HepG2 (cell line): ENCODE measurements around the gene TMCC1. TPM values are rescaled to one million over a fixed set of nuclear protein-coding genes. Genes with fewer than 3 reads are reported as not detected.
A peak's percentile ranks its signal among the peaks of the same experiment; 100 is the strongest.

ENCODE experiments used
- AKNA ChIP-seq: sonication (generic); formaldehyde crosslinking; IDR thresholded peaks from 2 replicates; pipeline ENCODE4 v1.4.0; 2020; ENCODE audit warnings: missing genetic modification reagents, borderline replicate concordance
- ARNTL ChIP-seq: sonication (generic); formaldehyde crosslinking; IDR thresholded peaks from 2 replicates; pipeline ENCODE4 v1.4.0; 2020; ENCODE audit warnings: mild to moderate bottlenecking, missing genetic modification reagents
- HCFC1 ChIP-seq: fragments of 150-350 bp; IDR thresholded peaks from 2 replicates; pipeline ENCODE4 v1.6.1; 2014; ENCODE audit warnings: low read depth, low read length
- HMGXB3 ChIP-seq: sonication (generic); formaldehyde crosslinking; IDR thresholded peaks from 2 replicates; pipeline ENCODE4 v1.4.0; 2020; ENCODE audit warnings: missing genetic modification reagents, borderline replicate concordance
- HOXA7 ChIP-seq: sonication (generic); formaldehyde crosslinking; IDR thresholded peaks from 2 replicates; pipeline ENCODE4 v1.8.1; 2022; ENCODE audit warnings: mild to moderate bottlenecking, missing genetic modification reagents, moderate library complexity
- KAT7 ChIP-seq: IDR thresholded peaks from 2 replicates; pipeline ENCODE4 v1.6.1; 2018; ENCODE audit warnings: borderline replicate concordance, missing compliant biosample characterization
- KDM6A ChIP-seq: IDR thresholded peaks from 2 replicates; pipeline ENCODE4 v1.6.1; 2016; ENCODE audit warnings: low read depth
- MXD4 ChIP-seq: IDR thresholded peaks from 2 replicates; pipeline ENCODE4 v1.6.1; 2016; ENCODE audit warnings: mild to moderate bottlenecking, missing biosample characterization, missing genetic modification reagents
- PPARG ChIP-seq: conservative IDR thresholded peaks from 2 replicates; pipeline ENCODE4 v1.6.1; 2016; ENCODE audit warnings: missing biosample characterization, missing genetic modification reagents
- SALL1 ChIP-seq: sonication (generic); formaldehyde crosslinking; IDR thresholded peaks from 2 replicates; pipeline ENCODE4 v1.8.0; 2022; ENCODE audit warnings: mild to moderate bottlenecking, missing genetic modification reagents
- ZBTB37 ChIP-seq: sonication (generic); formaldehyde crosslinking; IDR thresholded peaks from 2 replicates; pipeline ENCODE4 v1.4.0; 2020; ENCODE audit warnings: mild to moderate bottlenecking, missing genetic modification reagents
- ZFX ChIP-seq: sonication (generic); formaldehyde crosslinking; IDR thresholded peaks from 2 replicates; pipeline ENCODE4 v1.4.0; 2020; ENCODE audit warnings: mild to moderate bottlenecking, low read depth, missing genetic modification reagents, moderate library complexity
- ZKSCAN8 ChIP-seq: IDR thresholded peaks from 2 replicates; pipeline ENCODE4 v1.6.1; 2016; ENCODE audit warnings: borderline replicate concordance, missing genetic modification reagents, missing compliant biosample characterization
- ZMYM3 ChIP-seq: sonication (generic); formaldehyde crosslinking; IDR thresholded peaks from 2 replicates; pipeline ENCODE4 v1.5.1; 2020; ENCODE audit warnings: mild to moderate bottlenecking, missing genetic modification reagents
- ZNF143 ChIP-seq: sonication (generic); formaldehyde crosslinking; IDR thresholded peaks from 2 replicates; pipeline ENCODE4 v1.4.0; 2020; ENCODE audit warnings: missing genetic modification reagents
- ZNF232 ChIP-seq: sonication (generic); formaldehyde crosslinking; IDR thresholded peaks from 2 replicates; pipeline ENCODE4 v1.4.0; 2020; ENCODE audit warnings: missing genetic modification reagents, borderline replicate concordance
- ZNF282 ChIP-seq: fragments of 450-650 bp; IDR thresholded peaks from 2 replicates; pipeline ENCODE4 v1.6.1; 2018; ENCODE audit not compliant: partially characterized antibody
- ZNF563 ChIP-seq: sonication (generic); formaldehyde crosslinking; IDR thresholded peaks from 2 replicates; pipeline ENCODE4 v1.8.0; 2022; ENCODE audit warnings: mild to moderate bottlenecking, moderate library complexity, missing genetic modification reagents
- ZSCAN25 ChIP-seq: sonication (generic); formaldehyde crosslinking; IDR thresholded peaks from 2 replicates; pipeline ENCODE4 v1.8.0; 2022; ENCODE audit warnings: mild to moderate bottlenecking, missing genetic modification reagents
- polyA plus RNA-seq, 8 experiments: library from polyadenylated mRNA; depleted of rRNA in 3 of 8; stranded (reverse) in 7 of 8; unstranded in 1 of 8; fragments of >200 nt; fragmentation: Illumina TruSeq in 4 of 8; extraction: Trizol in 4 of 8; gene quantifications; 2 replicates each; pipeline versions ENCODE4 v1.2.1 to v1.2.3, GENCODE V29; 2011 to 2016; ENCODE audit warnings: low read depth in 4 of 8, missing spikeins in 1 of 8, mixed read lengths in 1 of 8; ENCODE audit not compliant: insufficient read depth in 1 of 8
- total RNA-seq, 5 experiments: library from RNA; depleted of rRNA; stranded (reverse); fragments of >200 nt; fragmentation: Illumina TruSeq; extraction: Trizol; gene quantifications; 2 replicates each; pipeline ENCODE4 v1.2.3, GENCODE V29; 2016; ENCODE audit warnings: low read depth in 1 of 5

Gene TMCC1
- total and polyA plus RNA-seq, 2 of the 13 experiments (the other 11 are each of a cell fraction or from before 2014, with no cell fraction given): 12.1 to 264 TPM

GRCh38 chr3:129892857-129893580 lies 492 bp downstream of the TMCC1 start (continued):
- TF ChIP-seq HMGXB3 (CRISPR knock-in tag): no peak; the same call in 1 of the 2 replicates
- no peak for TF ChIP-seq ZBTB37 (CRISPR knock-in tag)
- TF ChIP-seq ZNF282: no peak
- no peak for TF ChIP-seq ZKSCAN8
- peak; percentile 75 for TF ChIP-seq ZNF563 (CRISPR knock-in tag)
- peak; percentile 58 for TF ChIP-seq ZSCAN25 (CRISPR knock-in tag)
- no peak for TF ChIP-seq MXD4 (CRISPR knock-in tag)
- TF ChIP-seq HCFC1: no peak
- no peak for TF ChIP-seq ZNF232
- no peak for TF ChIP-seq AKNA (CRISPR knock-in tag)
- TF ChIP-seq HOXA7 (CRISPR knock-in tag): no peak
- no peak for TF ChIP-seq KDM6A (CRISPR knock-in tag)
- 0 out of 2 replicates have a peak, but pooled peaks have one; percentile 56 for TF ChIP-seq KAT7 (CRISPR knock-in tag)
- TF ChIP-seq PPARG (CRISPR knock-in tag): no peak
- TF ChIP-seq SALL1 (CRISPR knock-in tag): peak; percentile 23; the same call in 1 of the 2 replicates
- TF ChIP-seq ZMYM3 (CRISPR knock-in tag): no peak
- no peak for TF ChIP-seq ARNTL
- TF ChIP-seq ZNF143: peak; percentile 46; the same call in 1 of the 2 replicates
- peak; percentile 92 for TF ChIP-seq ZFX
